ENCODE data around the gene PMS1. TPM values are rescaled to one million over a fixed set of nuclear protein-coding genes. Genes with fewer than 3 reads are reported as not detected.

Gene PMS1
- total RNA-seq, 1 experiment from 2014 or later, result 50.9 TPM

- no peak for TF ChIP-seq CTCF (IDR thresholded peaks at IDR 0.05; ENCODE audit: unreplicated experiment)
- Mint-ChIP-seq H3K4me1 (ENCODE audit: insufficient read depth, unreplicated experiment) (peaks cover 41% of the 10 kb centered on the region), H3K4me3 (ENCODE audit: unreplicated experiment) (peak overlapping the region; percentile 90), H3K36me3 (ENCODE audit: insufficient read depth, unreplicated experiment) (peaks cover 61% of the 10 kb centered on the region), H3K9me3 (ENCODE audit: unreplicated experiment) (no peaks in the 10 kb centered on the region), H3K27me3 (ENCODE audit: insufficient read depth, unreplicated experiment) (no peaks in the 10 kb centered on the region), H3K27ac (ENCODE audit: low read depth, unreplicated experiment) (peak overlapping the region; percentile 73)
- intact Hi-C loops (cut with micrococcal nuclease), result loop anchor here (5.0 kb wide), 1 partner anchor 121 kb away; the partner anchor contains the start of gene ASNSD1
- BruUV-seq (replicated peaks), result no TSS peak
- ChIA-PET CTCF (interaction anchor here (0.5 to 0.9 kb wide), 5 partner anchors 11 to 123 kb away, joined by 3 to 6 read pairs (median 4); no protein-coding TSS in a partner anchor), POLR2A (interaction anchor here (0.6 to 8.2 kb wide), 10 partner anchors 9 to 869 kb away, joined by 3 to 86 read pairs (median 4); partner anchors contain the start of genes ASNSD1 and OSGEPL1)
- DNase-seq (ENCODE audit: unreplicated experiment), result no peak
Observed at GRCh38 chr2:189783451-189783926, 761 bp upstream of the PMS1 start.

- CTCF ChIA-PET, result interaction anchor here (0.9 kb wide), 1 partner anchor 280 kb away, joined by 4 read pairs; no protein-coding TSS in a partner anchor
- BruUV-seq (replicated peaks), result no TSS peak
- peak overlapping the region; percentile 60 for H3K4me3 Mint-ChIP-seq (ENCODE audit: unreplicated experiment)
- H3K27me3 Mint-ChIP-seq (ENCODE audit: insufficient read depth, unreplicated experiment), result no peaks in the 10 kb centered on the region
- H3K27ac Mint-ChIP-seq (ENCODE audit: low read depth, unreplicated experiment), result peak overlapping the region; percentile 25
- peaks cover 17% of the 10 kb centered on the region for H3K4me1 Mint-ChIP-seq (ENCODE audit: insufficient read depth, unreplicated experiment)
- peaks cover 44% of the 10 kb centered on the region for H3K36me3 Mint-ChIP-seq (ENCODE audit: insufficient read depth, unreplicated experiment)
- peak; percentile 35 for DNase-seq (ENCODE audit: unreplicated experiment)
- no peak for TF ChIP-seq CTCF (IDR thresholded peaks at IDR 0.05; ENCODE audit: unreplicated experiment)
- POLR2A ChIA-PET, result interaction anchor here (0.7 to 2.5 kb wide), 2 partner anchors 28 to 281 kb away, joined by 3 to 11 read pairs; partner anchors contain the start of gene OSGEPL1
- intact Hi-C loops (cut with micrococcal nuclease), result loop anchor here (10.0 kb wide), 1 partner anchor 143 kb away; no protein-coding TSS in a partner anchor
- H3K9me3 Mint-ChIP-seq (ENCODE audit: unreplicated experiment), result no peaks in the 10 kb centered on the region
Observed at GRCh38 chr2:189791338-189792042, 7.2 kb downstream of the PMS1 start.

DNA sequence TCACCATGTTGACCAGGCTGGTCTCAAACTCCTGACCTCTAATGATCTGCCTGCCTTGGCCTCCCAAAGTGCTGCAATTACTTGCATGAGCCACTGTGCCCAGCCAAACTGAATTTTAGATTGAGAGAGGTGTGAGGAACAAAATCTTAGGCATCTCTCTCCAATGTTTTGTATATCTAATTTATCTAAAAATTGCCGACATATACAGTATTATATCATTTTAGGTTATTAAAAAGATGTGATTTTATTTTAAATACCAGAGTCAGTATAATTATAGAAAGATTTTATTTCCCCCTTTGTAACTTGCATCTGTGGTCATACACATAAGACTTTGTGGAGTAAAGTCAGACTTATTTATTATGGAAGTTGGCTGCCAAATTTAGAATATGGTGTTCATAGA lies 10.1 kb downstream of the PMS1 start:
- POLR2A ChIA-PET, result interaction anchor here (0.7 kb wide), 1 partner anchor 1249 kb away, joined by 3 read pairs; no protein-coding TSS in a partner anchor
- CTCF ChIA-PET, result interaction anchor here (0.7 to 1.0 kb wide), 3 partner anchors 10 to 907 kb away, joined by 3 to 4 read pairs (median 3); no protein-coding TSS in a partner anchor

More for the DNA sequence above, 10.1 kb downstream of the PMS1 start:
- Mint-ChIP-seq H3K9me3 (ENCODE audit: unreplicated experiment) (no peaks in the 10 kb centered on the region), H3K4me3 (ENCODE audit: unreplicated experiment) (no peak overlapping the region), H3K4me1 (ENCODE audit: insufficient read depth, unreplicated experiment) (peaks cover 23% of the 10 kb centered on the region), H3K27ac (ENCODE audit: low read depth, unreplicated experiment) (no peak overlapping the region), H3K36me3 (ENCODE audit: insufficient read depth, unreplicated experiment) (peaks cover 50% of the 10 kb centered on the region), H3K27me3 (ENCODE audit: insufficient read depth, unreplicated experiment) (no peaks in the 10 kb centered on the region)
- intact Hi-C loops (cut with micrococcal nuclease), result loop anchor here (10.0 kb wide), 1 partner anchor 140 kb away; no protein-coding TSS in a partner anchor
- no TSS peak for BruUV-seq (replicated peaks)
- no peak for TF ChIP-seq CTCF (IDR thresholded peaks at IDR 0.05; ENCODE audit: unreplicated experiment)
- DNase-seq (ENCODE audit: unreplicated experiment), result no peak
